ENCODE data around the gene KCNG3. TPM values are rescaled to one million over a fixed set of nuclear protein-coding genes. Genes with fewer than 3 reads are reported as not detected.

The KCNG3 gene
- total and polyA plus RNA-seq, 2 of the 13 experiments (the other 11 are each of a cell fraction or from before 2014, with no cell fraction given), result 2.8 to 4.8 TPM

DNA sequence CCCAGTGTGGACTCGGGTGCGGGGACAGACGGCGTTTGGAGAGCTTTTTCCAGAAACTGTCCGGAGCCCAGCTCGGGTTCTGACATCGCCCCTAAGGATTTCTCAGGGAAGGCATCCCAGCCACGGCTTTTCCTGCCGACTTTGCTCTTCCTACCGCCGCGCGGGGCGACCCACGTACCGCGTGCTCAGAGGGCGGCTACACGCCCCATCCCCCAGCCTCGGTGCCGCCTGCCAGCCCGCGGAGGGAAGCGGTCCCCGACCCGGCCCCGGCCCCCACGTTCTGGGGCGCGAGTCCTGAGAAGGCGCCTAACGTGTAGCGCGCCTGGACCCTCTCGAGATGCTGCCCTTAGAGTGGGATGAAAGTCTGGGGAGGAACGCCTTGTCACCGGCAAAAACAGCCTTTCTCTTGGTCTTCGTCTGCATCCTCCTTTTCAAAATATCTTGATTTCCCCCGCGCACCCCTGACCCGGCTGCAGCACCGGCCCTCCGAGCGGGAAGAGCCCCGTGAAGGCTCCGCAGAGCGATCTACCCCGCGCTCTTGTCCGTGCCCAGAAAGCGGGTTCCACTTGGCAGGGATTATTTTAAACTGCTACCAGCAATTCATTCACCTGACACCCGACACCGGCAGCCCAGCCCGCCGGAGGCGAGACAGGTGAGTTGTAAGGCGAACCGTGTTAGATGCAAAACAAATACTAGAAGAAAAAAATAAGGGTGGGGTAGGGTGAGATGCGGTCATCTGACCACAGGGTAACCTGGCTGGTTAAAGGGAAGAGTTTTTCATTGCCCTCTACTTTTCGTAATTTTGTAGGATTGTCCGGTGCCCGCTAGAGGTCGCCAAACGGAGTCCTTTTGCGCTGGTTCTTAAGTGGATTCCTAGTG lies 812 bp upstream of the KCNG3 start (continued):
- TF ChIP-seq, protein P1, sequence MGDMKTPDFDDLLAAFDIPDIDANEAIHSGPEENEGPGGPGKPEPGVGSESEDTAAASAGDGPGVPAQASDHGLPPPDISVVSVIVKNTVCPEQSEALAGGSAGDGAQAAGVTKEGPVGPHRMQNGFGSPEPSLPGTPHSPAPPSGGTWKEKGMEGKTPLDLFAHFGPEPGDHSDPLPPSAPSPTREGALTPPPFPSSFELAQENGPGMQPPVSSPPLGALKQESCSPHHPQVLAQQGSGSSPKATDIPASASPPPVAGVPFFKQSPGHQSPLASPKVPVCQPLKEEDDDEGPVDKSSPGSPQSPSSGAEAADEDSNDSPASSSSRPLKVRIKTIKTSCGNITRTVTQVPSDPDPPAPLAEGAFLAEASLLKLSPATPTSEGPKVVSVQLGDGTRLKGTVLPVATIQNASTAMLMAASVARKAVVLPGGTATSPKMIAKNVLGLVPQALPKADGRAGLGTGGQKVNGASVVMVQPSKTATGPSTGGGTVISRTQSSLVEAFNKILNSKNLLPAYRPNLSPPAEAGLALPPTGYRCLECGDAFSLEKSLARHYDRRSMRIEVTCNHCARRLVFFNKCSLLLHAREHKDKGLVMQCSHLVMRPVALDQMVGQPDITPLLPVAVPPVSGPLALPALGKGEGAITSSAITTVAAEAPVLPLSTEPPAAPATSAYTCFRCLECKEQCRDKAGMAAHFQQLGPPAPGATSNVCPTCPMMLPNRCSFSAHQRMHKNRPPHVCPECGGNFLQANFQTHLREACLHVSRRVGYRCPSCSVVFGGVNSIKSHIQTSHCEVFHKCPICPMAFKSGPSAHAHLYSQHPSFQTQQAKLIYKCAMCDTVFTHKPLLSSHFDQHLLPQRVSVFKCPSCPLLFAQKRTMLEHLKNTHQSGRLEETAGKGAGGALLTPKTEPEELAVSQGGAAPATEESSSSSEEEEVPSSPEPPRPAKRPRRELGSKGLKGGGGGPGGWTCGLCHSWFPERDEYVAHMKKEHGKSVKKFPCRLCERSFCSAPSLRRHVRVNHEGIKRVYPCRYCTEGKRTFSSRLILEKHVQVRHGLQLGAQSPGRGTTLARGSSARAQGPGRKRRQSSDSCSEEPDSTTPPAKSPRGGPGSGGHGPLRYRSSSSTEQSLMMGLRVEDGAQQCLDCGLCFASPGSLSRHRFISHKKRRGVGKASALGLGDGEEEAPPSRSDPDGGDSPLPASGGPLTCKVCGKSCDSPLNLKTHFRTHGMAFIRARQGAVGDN (CRISPR knock-in tag; IDR thresholded peaks at IDR 0.05), result peak; percentile 92
- TF ChIP-seq, protein P2, sequence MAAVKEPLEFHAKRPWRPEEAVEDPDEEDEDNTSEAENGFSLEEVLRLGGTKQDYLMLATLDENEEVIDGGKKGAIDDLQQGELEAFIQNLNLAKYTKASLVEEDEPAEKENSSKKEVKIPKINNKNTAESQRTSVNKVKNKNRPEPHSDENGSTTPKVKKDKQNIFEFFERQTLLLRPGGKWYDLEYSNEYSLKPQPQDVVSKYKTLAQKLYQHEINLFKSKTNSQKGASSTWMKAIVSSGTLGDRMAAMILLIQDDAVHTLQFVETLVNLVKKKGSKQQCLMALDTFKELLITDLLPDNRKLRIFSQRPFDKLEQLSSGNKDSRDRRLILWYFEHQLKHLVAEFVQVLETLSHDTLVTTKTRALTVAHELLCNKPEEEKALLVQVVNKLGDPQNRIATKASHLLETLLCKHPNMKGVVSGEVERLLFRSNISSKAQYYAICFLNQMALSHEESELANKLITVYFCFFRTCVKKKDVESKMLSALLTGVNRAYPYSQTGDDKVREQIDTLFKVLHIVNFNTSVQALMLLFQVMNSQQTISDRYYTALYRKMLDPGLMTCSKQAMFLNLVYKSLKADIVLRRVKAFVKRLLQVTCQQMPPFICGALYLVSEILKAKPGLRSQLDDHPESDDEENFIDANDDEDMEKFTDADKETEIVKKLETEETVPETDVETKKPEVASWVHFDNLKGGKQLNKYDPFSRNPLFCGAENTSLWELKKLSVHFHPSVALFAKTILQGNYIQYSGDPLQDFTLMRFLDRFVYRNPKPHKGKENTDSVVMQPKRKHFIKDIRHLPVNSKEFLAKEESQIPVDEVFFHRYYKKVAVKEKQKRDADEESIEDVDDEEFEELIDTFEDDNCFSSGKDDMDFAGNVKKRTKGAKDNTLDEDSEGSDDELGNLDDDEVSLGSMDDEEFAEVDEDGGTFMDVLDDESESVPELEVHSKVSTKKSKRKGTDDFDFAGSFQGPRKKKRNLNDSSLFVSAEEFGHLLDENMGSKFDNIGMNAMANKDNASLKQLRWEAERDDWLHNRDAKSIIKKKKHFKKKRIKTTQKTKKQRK (IDR thresholded peaks at IDR 0.05; ENCODE audit: low read length), result no peak
- TF ChIP-seq HNRNPH1 (optimal IDR thresholded peaks at IDR 0.05; ENCODE audit: low read depth, low read length) (no peak), ESRRA (CRISPR knock-in tag; IDR thresholded peaks at IDR 0.05; ENCODE audit: low read depth) (no peak), ZNF101 (CRISPR knock-in tag; IDR thresholded peaks at IDR 0.05; ENCODE audit: borderline replicate concordance, low read depth) (no peak), CEBPB (IDR thresholded peaks at IDR 0.05; ENCODE audit: borderline replicate concordance, low read depth, low read length) (no peak), CCAR2 (optimal IDR thresholded peaks at IDR 0.05; ENCODE audit: low read depth, low read length) (peak; percentile 72), YEATS2 (CRISPR knock-in tag; IDR thresholded peaks at IDR 0.05; ENCODE audit: borderline replicate concordance) (no peak; the same call in 1 of the 2 replicates), ZNF3 (CRISPR knock-in tag; IDR thresholded peaks at IDR 0.05) (no peak; the same call in 1 of the 2 replicates), GATAD1 (CRISPR knock-in tag; IDR thresholded peaks at IDR 0.05) (no peak), BCL6 (CRISPR knock-in tag; IDR thresholded peaks at IDR 0.05) (peak; percentile 50), ZSCAN29 (CRISPR knock-in tag; conservative IDR thresholded peaks at IDR 0.05) (peak; percentile 17), ZNF775 (CRISPR knock-in tag; IDR thresholded peaks at IDR 0.05; ENCODE audit: borderline replicate concordance) (no peak), FOXO1 (CRISPR knock-in tag; IDR thresholded peaks at IDR 0.05) (no peak)
- TF ChIP-seq, protein P3, sequence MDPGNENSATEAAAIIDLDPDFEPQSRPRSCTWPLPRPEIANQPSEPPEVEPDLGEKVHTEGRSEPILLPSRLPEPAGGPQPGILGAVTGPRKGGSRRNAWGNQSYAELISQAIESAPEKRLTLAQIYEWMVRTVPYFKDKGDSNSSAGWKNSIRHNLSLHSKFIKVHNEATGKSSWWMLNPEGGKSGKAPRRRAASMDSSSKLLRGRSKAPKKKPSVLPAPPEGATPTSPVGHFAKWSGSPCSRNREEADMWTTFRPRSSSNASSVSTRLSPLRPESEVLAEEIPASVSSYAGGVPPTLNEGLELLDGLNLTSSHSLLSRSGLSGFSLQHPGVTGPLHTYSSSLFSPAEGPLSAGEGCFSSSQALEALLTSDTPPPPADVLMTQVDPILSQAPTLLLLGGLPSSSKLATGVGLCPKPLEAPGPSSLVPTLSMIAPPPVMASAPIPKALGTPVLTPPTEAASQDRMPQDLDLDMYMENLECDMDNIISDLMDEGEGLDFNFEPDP (CRISPR knock-in tag; conservative IDR thresholded peaks at IDR 0.05), result peak; percentile 90; the same call in 1 of the 2 replicates
- TF ChIP-seq, protein P4, sequence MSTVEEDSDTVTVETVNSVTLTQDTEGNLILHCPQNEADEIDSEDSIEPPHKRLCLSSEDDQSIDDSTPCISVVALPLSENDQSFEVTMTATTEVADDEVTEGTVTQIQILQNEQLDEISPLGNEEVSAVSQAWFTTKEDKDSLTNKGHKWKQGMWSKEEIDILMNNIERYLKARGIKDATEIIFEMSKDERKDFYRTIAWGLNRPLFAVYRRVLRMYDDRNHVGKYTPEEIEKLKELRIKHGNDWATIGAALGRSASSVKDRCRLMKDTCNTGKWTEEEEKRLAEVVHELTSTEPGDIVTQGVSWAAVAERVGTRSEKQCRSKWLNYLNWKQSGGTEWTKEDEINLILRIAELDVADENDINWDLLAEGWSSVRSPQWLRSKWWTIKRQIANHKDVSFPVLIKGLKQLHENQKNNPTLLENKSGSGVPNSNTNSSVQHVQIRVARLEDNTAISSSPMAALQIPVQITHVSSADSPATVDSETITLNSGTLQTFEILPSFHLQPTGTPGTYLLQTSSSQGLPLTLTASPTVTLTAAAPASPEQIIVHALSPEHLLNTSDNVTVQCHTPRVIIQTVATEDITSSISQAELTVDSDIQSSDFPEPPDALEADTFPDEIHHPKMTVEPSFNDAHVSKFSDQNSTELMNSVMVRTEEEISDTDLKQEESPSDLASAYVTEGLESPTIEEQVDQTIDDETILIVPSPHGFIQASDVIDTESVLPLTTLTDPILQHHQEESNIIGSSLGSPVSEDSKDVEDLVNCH (CRISPR knock-in tag; IDR thresholded peaks at IDR 0.05), result no peak
